Colonic mucosa (tissue), 4 donors: ENCODE data around the gene LEMD3. TPM values are rescaled to one million over a fixed set of nuclear protein-coding genes. Genes with fewer than 3 reads are reported as not detected.

ENCODE experiments used
- DNase-seq: peaks from one replicate; pipeline ENCODE4 v3.0.0-alpha.2; 2020
- H3K27ac ChIP-seq: fragments of 200-600 bp; one replicate; pipeline ENCODE4 v1.8.0; 2021
- H3K27me3 ChIP-seq: fragments of 200-600 bp; one replicate; pipeline ENCODE4 v1.8.0; 2021
- H3K36me3 ChIP-seq: fragments of 200-600 bp; one replicate; pipeline ENCODE4 v1.8.0; 2021
- H3K4me1 ChIP-seq: fragments of 200-600 bp; one replicate; pipeline ENCODE4 v1.8.0; 2021; ENCODE audit warnings: mild to moderate bottlenecking
- H3K4me3 ChIP-seq: fragments of 200-600 bp; one replicate; pipeline ENCODE4 v1.8.0; 2021
- H3K9ac ChIP-seq, 2 donors: one replicate each; pipeline ENCODE4 v1.7.0; 2013; ENCODE audit warnings: control low read depth in 2 of 2, low read depth in 2 of 2, low read length in 2 of 2
- H3K9me3 ChIP-seq: fragments of 200-600 bp; one replicate; pipeline ENCODE4 v1.8.0; 2021
- CTCF ChIP-seq: fragments of 200-600 bp; IDR thresholded peaks from one replicate; pipeline ENCODE4 v1.8.0; 2022; ENCODE audit warnings: antibody characterized with exemption, mild to moderate bottlenecking
- intact Hi-C: fragments of 100-400 bp; cut with DNase I; formaldehyde crosslinking; loops from one replicate; pipeline ENCODE4 v1.14.1; 2022
- total RNA-seq, 2 donors: library from RNA; stranded (reverse); fragmentation: NEBNext Ultra II Directional in 1 of 2; extraction: Animal tissue kit (Norgen Biotek cat#: 25700) in 1 of 2; gene quantifications; one replicate each; pipeline ENCODE4 v1.2.1, GENCODE V29; 2021
- donor health status: healthy.
- donor health status: DM: no; HTN: no; CAD: no.
- donor health status: DM: no; HTN: no; CAD: no.

The LEMD3 gene
- total RNA-seq, 2 donors from 2014 or later: 28.9 to 35.6 TPM

DNA sequence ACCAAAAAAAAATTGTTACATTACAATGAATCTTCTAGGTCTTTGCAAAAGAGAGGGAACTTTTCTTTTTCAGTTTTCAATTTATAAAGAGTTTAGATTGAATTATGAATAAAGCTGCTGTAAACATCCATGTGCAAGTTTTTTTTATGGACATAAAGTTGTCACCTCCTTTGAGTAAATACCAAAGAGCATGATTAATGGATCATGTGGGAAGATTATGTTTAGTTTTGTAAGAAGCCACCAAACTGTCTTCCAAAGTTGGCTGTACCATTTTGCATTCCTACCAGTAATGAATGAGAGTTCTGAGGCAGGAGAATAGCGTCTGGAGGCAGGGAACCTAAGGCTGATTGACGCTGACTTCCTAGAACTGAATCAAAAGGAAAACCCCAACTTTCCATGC is 30.2 kb downstream of the LEMD3 start:
- H3K27me3 ChIP-seq: no peaks in the 10 kb centered on the region
- H3K9me3 ChIP-seq: no peaks in the 10 kb centered on the region
- H3K9ac ChIP-seq: no peak overlapping the region
- H3K36me3 ChIP-seq: no peaks in the 10 kb centered on the region
- TF ChIP-seq CTCF: no peak
- H3K4me1 ChIP-seq: no peaks in the 10 kb centered on the region
- H3K4me3 ChIP-seq: no peak overlapping the region
- H3K27ac ChIP-seq: no peak overlapping the region
- intact Hi-C loops: no loop called here
- no peak for DNase-seq

DNA sequence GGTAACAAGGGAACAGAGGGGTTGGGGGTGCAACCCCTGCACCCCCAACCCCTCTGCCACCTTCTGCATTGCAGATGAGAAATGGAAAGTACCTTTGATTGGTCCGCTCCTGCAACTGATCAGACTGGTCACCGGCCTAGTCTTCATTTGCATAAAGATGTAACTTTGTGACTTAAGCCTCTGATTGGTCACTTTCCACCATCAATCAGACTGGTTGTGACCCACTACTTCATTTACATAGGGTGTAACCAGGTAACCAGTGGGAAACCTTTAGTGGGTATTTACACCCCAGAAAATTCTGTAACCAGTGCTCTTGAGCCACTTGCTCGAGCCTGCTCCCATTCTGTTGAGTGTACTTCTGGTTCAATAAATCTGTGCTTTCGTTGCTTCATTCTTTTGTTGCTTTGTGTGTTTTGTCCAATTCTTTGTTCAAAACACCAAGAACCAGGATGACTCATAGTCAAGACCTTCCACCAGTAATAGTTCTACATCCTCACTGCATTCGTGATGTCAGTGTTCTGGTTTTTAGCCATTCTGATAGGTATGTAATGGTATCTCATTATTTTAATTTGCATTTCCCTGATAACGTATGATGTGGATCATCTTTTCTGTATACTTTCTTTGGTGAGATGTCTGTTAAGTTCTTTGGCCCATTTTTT is 30.8 kb downstream of the LEMD3 start:
- Histone ChIP-seq H3K9me3 (no peaks in the 10 kb centered on the region), H3K9ac (no peak overlapping the region), H3K27ac (no peak overlapping the region), H3K4me3 (no peak overlapping the region), H3K27me3 (no peaks in the 10 kb centered on the region), H3K36me3 (no peaks in the 10 kb centered on the region), H3K4me1 (no peaks in the 10 kb centered on the region)
- no peak for TF ChIP-seq CTCF
- DNase-seq: no peak
- intact Hi-C loops: no loop called here

GRCh38 chr12:65203376-65203775 is 34.0 kb downstream of the LEMD3 start:
- Histone ChIP-seq H3K9me3 (no peaks in the 10 kb centered on the region), H3K27ac (no peak overlapping the region), H3K4me3 (no peak overlapping the region), H3K4me1 (no peaks in the 10 kb centered on the region), H3K36me3 (no peaks in the 10 kb centered on the region), H3K9ac (no peak overlapping the region), H3K27me3 (no peaks in the 10 kb centered on the region)
- no peak for TF ChIP-seq CTCF
- intact Hi-C loops: no loop called here
- no peak for DNase-seq

- Histone ChIP-seq H3K9ac (no peak overlapping the region), H3K4me1 (peaks cover 11% of the 10 kb centered on the region), H3K27me3 (no peaks in the 10 kb centered on the region), H3K36me3 (no peaks in the 10 kb centered on the region), H3K9me3 (no peaks in the 10 kb centered on the region), H3K4me3 (no peak overlapping the region), H3K27ac (no peak overlapping the region)
- TF ChIP-seq CTCF: no peak
- intact Hi-C loops: no loop called here
- DNase-seq: no peak
These were observed 35.6 kb downstream of the LEMD3 start for GRCh38 chr12:65204886-65205525.

DNA sequence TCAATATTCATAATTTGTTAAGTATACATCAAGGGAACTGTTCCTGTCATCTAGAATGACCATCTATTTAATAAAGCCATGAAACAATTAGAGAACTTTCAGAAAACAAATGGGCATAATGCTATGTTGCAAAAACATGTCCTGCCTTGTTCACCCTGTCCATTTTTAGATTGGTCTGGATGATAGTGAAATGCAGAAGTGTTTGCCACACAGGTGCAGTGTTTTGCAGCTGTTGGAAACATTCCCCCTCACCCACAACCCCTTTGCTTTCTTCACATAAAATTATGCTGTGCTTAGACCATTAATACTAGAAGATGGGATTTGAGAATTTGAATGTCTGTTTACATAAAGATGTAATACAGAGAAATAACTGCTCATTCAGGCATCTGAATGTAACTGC is 36.5 kb downstream of the LEMD3 start:
- no peak overlapping the region for H3K27ac ChIP-seq
- no peak overlapping the region for H3K9ac ChIP-seq
- H3K27me3 ChIP-seq: no peaks in the 10 kb centered on the region
- H3K4me1 ChIP-seq: peaks cover 11% of the 10 kb centered on the region
- no peak overlapping the region for H3K4me3 ChIP-seq
- H3K36me3 ChIP-seq: no peaks in the 10 kb centered on the region
- no peaks in the 10 kb centered on the region for H3K9me3 ChIP-seq
- no peak for TF ChIP-seq CTCF
- DNase-seq: no peak
- intact Hi-C loops: no loop called here
